Peyer's patch (tissue), 4 donors: ENCODE data around the gene CYFIP1. TPM values are rescaled to one million over a fixed set of nuclear protein-coding genes. Genes with fewer than 3 reads are reported as not detected.

Experiments used
- DNase-seq, 3 donors: peaks; one replicate each; pipeline ENCODE4 v3.0.0-alpha.2; 2017 to 2019
- H3K27ac ChIP-seq, 4 donors: fragments of 200-600 bp; sonication (generic); one replicate each; pipeline ENCODE4 v1.5.1; 2016 to 2019
- H3K27me3 ChIP-seq, 2 donors: fragments of 200-600 bp; sonication (generic); one replicate each; pipeline ENCODE4 v1.5.1; 2019
- H3K36me3 ChIP-seq, 3 donors: fragments of 200-600 bp; sonication (generic); one replicate each; pipeline ENCODE4 v1.5.1; 2016 to 2019
- H3K4me1 ChIP-seq, 4 donors: fragments of 200-600 bp; sonication (generic); one replicate each; pipeline ENCODE4 v1.5.1; 2016 to 2019
- H3K4me3 ChIP-seq, 4 donors: fragments of 200-600 bp; sonication (generic); 1 replicate in 3 of 4; 2 replicates in 1 of 4; pipeline ENCODE4 v1.5.1; 2016 to 2019; ENCODE audit warnings: mild to moderate bottlenecking in 1 of 4
- H3K9me3 ChIP-seq, 4 donors: fragments of 200-600 bp; sonication (generic); one replicate each; pipeline ENCODE4 v1.5.1; 2016 to 2019; ENCODE audit warnings: mild to moderate bottlenecking in 1 of 4
- POLR2A ChIP-seq, 2 donors: fragments of 450-650 bp; IDR thresholded peaks; one replicate each; pipeline ENCODE4 v1.5.1; 2017; ENCODE audit warnings: antibody characterized with exemption in 2 of 2, mild to moderate bottlenecking in 2 of 2, moderate library complexity in 2 of 2
- total RNA-seq, 4 donors: library from RNA; depleted of rRNA; stranded (reverse); fragments of >200 nt; gene quantifications; one replicate each; pipeline ENCODE4 v1.1.0, GENCODE V29; 2016
- TF ChIP-seq, protein P1 (sequence below), 6 experiments: fragments of 450-650 bp in 4 of 6; fragments of 200-600 bp in 2 of 6; sonication (generic) in 1 of 6; IDR thresholded peaks; one replicate each; pipeline ENCODE4 v1.5.1; 2017 to 2019; ENCODE audit warnings: antibody characterized with exemption in 6 of 6, mild to moderate bottlenecking in 3 of 6, moderate library complexity in 1 of 6

CYFIP1 gene
- total RNA-seq, 4 donors from 2014 or later = 61.9 to 139 (median 117) TPM

DNA sequence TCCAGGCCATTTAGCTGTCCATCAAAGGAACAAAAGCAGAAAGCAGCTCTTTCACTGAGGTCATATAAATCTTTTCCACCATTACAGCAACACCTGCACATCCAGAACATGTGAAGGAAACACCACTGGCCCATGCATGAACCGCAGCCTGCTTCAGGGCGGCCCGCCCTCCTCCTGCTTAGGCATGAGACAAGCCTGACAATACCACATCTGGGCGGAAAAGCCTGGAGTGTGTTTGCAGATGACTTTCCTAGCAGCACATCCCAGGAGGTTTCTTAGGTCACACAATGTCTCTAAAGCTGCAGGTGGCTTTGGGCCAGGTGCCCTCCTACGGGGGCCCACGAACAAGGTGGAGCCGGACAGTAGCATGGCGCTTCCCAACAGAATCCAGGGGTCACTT, 19.6 kb downstream of the CYFIP1 start:
- H3K27ac ChIP-seq = no peak overlapping the region
- DNase-seq = peak; percentile 9 to 40 (median 10)
- no peaks in the 10 kb centered on the region for H3K36me3 ChIP-seq
- no peak overlapping the region for H3K4me3 ChIP-seq
- no peaks in the 10 kb centered on the region for H3K9me3 ChIP-seq
- peaks cover 0 to 29% (median 4%) of the 10 kb centered on the region in 4 donors for H3K4me1 ChIP-seq
- no peak for TF ChIP-seq POLR2A (IDR thresholded peaks at IDR 0.05)
- TF ChIP-seq, protein P1, sequence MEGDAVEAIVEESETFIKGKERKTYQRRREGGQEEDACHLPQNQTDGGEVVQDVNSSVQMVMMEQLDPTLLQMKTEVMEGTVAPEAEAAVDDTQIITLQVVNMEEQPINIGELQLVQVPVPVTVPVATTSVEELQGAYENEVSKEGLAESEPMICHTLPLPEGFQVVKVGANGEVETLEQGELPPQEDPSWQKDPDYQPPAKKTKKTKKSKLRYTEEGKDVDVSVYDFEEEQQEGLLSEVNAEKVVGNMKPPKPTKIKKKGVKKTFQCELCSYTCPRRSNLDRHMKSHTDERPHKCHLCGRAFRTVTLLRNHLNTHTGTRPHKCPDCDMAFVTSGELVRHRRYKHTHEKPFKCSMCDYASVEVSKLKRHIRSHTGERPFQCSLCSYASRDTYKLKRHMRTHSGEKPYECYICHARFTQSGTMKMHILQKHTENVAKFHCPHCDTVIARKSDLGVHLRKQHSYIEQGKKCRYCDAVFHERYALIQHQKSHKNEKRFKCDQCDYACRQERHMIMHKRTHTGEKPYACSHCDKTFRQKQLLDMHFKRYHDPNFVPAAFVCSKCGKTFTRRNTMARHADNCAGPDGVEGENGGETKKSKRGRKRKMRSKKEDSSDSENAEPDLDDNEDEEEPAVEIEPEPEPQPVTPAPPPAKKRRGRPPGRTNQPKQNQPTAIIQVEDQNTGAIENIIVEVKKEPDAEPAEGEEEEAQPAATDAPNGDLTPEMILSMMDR (IDR thresholded peaks at IDR 0.05) = no peak
- H3K27me3 ChIP-seq = no peaks in the 10 kb centered on the region

DNA sequence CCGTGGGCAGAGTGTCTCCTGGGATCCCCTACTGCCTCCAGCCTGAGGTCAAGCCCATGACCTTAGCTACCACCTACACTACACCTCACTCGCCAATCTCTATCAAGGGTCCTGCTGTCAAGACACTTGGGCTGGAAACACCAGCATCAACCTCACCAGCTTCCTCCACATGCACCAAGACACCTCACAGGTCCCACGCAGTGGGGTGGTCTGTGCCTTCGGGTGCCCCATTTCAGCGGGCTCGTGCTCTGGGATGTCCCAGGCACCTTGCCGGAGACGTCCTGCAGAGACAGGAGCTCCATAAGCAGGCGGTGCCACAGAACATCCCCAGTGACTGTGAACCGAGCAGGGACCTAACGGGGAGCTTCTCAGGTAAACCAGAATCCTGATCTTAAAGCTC, 20.0 kb downstream of the CYFIP1 start:
- Histone ChIP-seq H3K4me3 (no peak overlapping the region), H3K27ac (no peak overlapping the region), H3K36me3 (no peaks in the 10 kb centered on the region), H3K4me1 (peaks cover 0 to 33% (median 4%) of the 10 kb centered on the region in 4 donors), H3K27me3 (no peaks in the 10 kb centered on the region), H3K9me3 (no peaks in the 10 kb centered on the region)
- no peak for TF ChIP-seq POLR2A (IDR thresholded peaks at IDR 0.05)
- TF ChIP-seq, protein P1 (IDR thresholded peaks at IDR 0.05) = no peak
- DNase-seq = peak in 2 of 3 donors; percentile 2 to 25

DNA sequence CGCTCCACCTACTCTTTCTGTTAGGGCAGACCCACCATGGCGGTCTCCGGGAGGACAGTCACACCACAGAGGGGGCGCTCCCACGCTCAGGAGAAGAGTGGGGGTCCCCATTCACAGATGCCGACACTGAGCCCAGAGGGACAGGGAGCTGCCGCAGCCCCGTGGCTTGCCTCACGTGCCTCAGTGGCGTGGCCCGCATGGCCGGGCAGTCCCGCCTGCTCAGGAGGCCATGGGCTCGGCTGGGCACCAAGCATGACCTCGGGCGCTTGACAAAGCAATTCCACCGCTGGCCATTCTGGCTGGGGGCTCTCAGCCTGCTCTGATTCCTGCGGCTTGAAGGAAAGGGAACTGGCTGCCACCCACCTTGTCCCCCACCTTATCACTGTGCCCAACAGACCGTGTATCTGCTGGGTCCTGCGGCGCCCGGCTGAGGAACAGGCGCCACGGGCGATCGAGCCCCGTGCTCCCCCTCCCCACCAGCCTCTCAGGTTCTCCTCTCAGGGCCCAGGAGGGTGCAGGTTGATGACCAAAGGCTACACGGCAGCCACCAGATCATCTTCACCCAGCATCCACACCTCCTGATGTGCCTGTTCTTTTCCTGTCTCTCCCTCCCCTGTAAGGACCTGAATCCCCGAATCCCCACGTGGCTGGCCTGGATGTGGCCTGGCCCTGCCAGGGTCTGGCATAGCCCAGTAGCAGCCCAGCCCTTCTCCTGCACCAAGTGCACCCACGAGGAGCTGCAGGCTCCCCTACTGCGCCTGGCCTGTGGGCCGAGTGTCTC, 20.7 kb downstream of the CYFIP1 start:
- no peak overlapping the region for H3K4me3 ChIP-seq
- no peaks in the 10 kb centered on the region for H3K36me3 ChIP-seq
- TF ChIP-seq, protein P1 (IDR thresholded peaks at IDR 0.05) = no peak
- TF ChIP-seq POLR2A (IDR thresholded peaks at IDR 0.05) = no peak
- no peak overlapping the region for H3K27ac ChIP-seq
- peaks cover 0 to 33% (median 4%) of the 10 kb centered on the region in 4 donors for H3K4me1 ChIP-seq
- H3K27me3 ChIP-seq = no peaks in the 10 kb centered on the region
- H3K9me3 ChIP-seq = no peaks in the 10 kb centered on the region
- DNase-seq = no peak

DNA sequence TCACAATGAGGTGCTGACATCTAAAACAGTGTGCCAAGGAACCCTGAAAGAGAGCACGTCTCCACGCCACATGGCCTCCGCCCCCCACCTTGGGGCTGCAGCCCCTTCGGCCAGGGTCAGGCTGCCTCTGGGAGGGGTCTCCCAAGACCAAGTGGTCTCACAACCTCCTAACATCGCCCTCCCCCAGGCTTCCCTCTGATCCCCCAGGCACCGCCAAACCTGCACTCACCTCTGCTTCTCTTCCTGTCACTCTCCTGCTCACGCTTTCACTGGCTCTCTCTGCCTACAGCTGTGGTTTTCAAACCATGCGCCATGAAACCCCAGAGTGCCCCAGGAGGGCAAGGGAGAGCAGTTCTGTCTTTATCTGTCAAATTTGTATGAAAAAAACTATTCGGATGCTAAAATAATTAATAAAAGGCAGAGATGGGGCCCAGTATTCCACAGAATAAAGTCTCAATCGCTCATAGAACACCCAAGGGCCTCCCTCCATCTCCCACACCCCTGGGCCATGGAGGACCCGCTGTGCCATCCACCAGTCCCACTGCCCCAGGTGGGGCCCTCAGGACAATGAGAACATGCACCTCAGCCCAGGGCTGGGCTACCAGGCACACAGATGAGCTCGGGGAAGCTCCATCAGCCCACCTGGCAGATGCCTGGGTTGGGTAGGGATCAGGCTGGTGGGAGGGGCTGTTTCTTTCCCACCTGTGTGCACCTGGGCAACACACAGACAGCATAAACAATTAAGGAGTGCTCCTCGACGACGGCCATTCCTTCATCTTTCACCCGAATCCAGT, 21.5 kb downstream of the CYFIP1 start:
- Histone ChIP-seq H3K4me3 (no peak overlapping the region), H3K27me3 (no peaks in the 10 kb centered on the region), H3K36me3 (no peaks in the 10 kb centered on the region), H3K27ac (no peak overlapping the region), H3K4me1 (peaks cover 0 to 32% (median 4%) of the 10 kb centered on the region in 4 donors), H3K9me3 (no peaks in the 10 kb centered on the region)
- DNase-seq = peak in 1 of 3 donors; percentile 20
- TF ChIP-seq POLR2A (IDR thresholded peaks at IDR 0.05) = no peak
- TF ChIP-seq, protein P1 (IDR thresholded peaks at IDR 0.05) = no peak

DNA sequence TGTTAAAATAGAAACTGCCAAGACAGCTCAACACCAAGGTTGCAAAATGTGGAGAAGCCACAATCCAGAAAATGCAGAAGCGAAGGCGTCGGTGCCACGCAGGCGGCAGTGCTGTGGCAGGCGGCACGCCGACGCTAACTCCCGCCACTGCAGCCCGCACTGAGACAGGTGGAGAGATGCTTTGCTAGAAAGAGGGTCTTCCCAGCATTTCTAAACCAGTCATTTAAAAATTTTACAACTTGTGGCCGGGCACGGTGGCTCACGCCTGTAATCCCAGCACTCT, 23.2 kb downstream of the CYFIP1 start:
- Histone ChIP-seq H3K36me3 (no peaks in the 10 kb centered on the region), H3K4me3 (no peak overlapping the region), H3K4me1 (peaks cover 0 to 25% (median 4%) of the 10 kb centered on the region in 4 donors), H3K27me3 (no peaks in the 10 kb centered on the region), H3K9me3 (no peaks in the 10 kb centered on the region), H3K27ac (no peak overlapping the region)
- no peak for DNase-seq
- no peak for TF ChIP-seq POLR2A (IDR thresholded peaks at IDR 0.05)
- TF ChIP-seq, protein P1 (IDR thresholded peaks at IDR 0.05) = no peak
